GM21528 (cell line): Measurements from ENCODE around the gene FLYWCH1.
A peak's percentile ranks its signal among the peaks of the same experiment; 100 is the strongest.
"Not testable (repeated sequence)": the region's sequence is repeated elsewhere in the genome, so short reads cannot be mapped to it uniquely, and the experiment has no call there.

Experiments
- ATAC-seq: cut with Tn5 transposase; IDR thresholded peaks from one replicate; pipeline ENCODE4 v1.9.1; 2021; ENCODE audit warnings: mild to moderate bottlenecking, moderate library complexity; ENCODE audit not compliant: unreplicated experiment, low FRiP score

Gene FLYWCH1

GRCh38 chr16:2898831-2899563, 12.7 kb upstream of the FLYWCH1 start:
- ATAC-seq: no peak

GRCh38 chr16:2899564-2900072, 12.1 kb upstream of the FLYWCH1 start:
- ATAC-seq: no peak

- ATAC-seq: no peak
Observed at GRCh38 chr16:2900526-2901075, 11.1 kb upstream of the FLYWCH1 start.

GRCh38 chr16:2902337-2903130, 9.2 kb upstream of the FLYWCH1 start:
- ATAC-seq: no peak

GRCh38 chr16:2904100-2904921, 7.4 kb upstream of the FLYWCH1 start:
- peak; percentile 57 for ATAC-seq

GRCh38 chr16:2904922-2905240, 6.8 kb upstream of the FLYWCH1 start:
- peak; percentile 31 for ATAC-seq

GRCh38 chr16:2905241-2905987, 6.3 kb upstream of the FLYWCH1 start:
- peak; percentile 62 for ATAC-seq

- ATAC-seq: no peak
Observed at GRCh38 chr16:2905988-2906387, 5.7 kb upstream of the FLYWCH1 start.

- not testable (repeated sequence) for ATAC-seq
Observed at GRCh38 chr16:2907084-2907753, 4.5 kb upstream of the FLYWCH1 start.

- no peak for ATAC-seq
Observed at GRCh38 chr16:2910441-2910969, 1.2 kb upstream of the FLYWCH1 start.

GRCh38 chr16:2912330-2913199, 834 bp downstream of the FLYWCH1 start:
- peak; percentile 21 for ATAC-seq

GRCh38 chr16:2913603-2914002, 1.9 kb downstream of the FLYWCH1 start:
- no peak for ATAC-seq

- no peak for ATAC-seq
Observed at GRCh38 chr16:2914233-2914632, 2.5 kb downstream of the FLYWCH1 start.

GRCh38 chr16:2915196-2915929, 3.6 kb downstream of the FLYWCH1 start:
- ATAC-seq: no peak

- no peak for ATAC-seq
Observed at GRCh38 chr16:2919511-2920255, 8.0 kb downstream of the FLYWCH1 start.

- no peak for ATAC-seq
Observed at GRCh38 chr16:2923481-2923880, 11.8 kb downstream of the FLYWCH1 start.
